Nephron (organoid): ENCODE results near the gene PDGFA.
A peak's percentile ranks its signal among the peaks of the same experiment; 100 is the strongest.
"Not testable (repeated sequence)": the region's sequence is repeated elsewhere in the genome, so short reads cannot be mapped to it uniquely, and the experiment has no call there.

Experiments used
- H3K27ac Mint-ChIP-seq, 3 experiments: 2 replicates each; pipeline ENCODE4 v1.8.0; 2020; ENCODE audit warnings: mixed read lengths in 3 of 3, mild to moderate bottlenecking in 2 of 3, moderate library complexity in 1 of 3
- H3K27me3 Mint-ChIP-seq: 2 replicates; pipeline ENCODE4 v1.8.0; 2021; ENCODE audit warnings: low read depth, mild to moderate bottlenecking, moderate library complexity, mixed read lengths
- H3K36me3 Mint-ChIP-seq: 2 replicates; pipeline ENCODE4 v1.8.0; 2020; ENCODE audit warnings: low read depth, mixed read lengths
- H3K4me1 Mint-ChIP-seq: 2 replicates; pipeline ENCODE4 v1.8.0; 2020; ENCODE audit warnings: mixed read lengths
- H3K4me3 Mint-ChIP-seq, 3 experiments: 2 replicates each; pipeline ENCODE4 v1.8.0; 2020; ENCODE audit warnings: mild to moderate bottlenecking in 3 of 3, mixed read lengths in 3 of 3, moderate library complexity in 2 of 3
- H3K9me3 Mint-ChIP-seq: 2 replicates; pipeline ENCODE4 v1.8.0; 2020; ENCODE audit warnings: mixed read lengths
- TF ChIP-seq, protein P1 (sequence below), 3 experiments: fragments of 200-600 bp; sonication (generic); IDR thresholded peaks; one replicate each; pipeline ENCODE4 v1.5.0; 2021; ENCODE audit warnings: antibody characterized with exemption in 3 of 3; ENCODE audit not compliant: unreplicated experiment in 3 of 3

The PDGFA gene

GRCh38 chr7:553636-554111 is 34.0 kb upstream of the PDGFA start:
- Mint-ChIP-seq H3K4me1 (no peaks in the 10 kb centered on the region), H3K9me3 (no peaks in the 10 kb centered on the region), H3K4me3 (peak overlapping the region in 1 of 3 experiments; percentile 28), H3K27ac (peak overlapping the region; percentile 63 to 92 (median 86)), H3K27me3 (peaks cover 3% of the 10 kb centered on the region), H3K36me3 (peaks cover 3% of the 10 kb centered on the region)
- TF ChIP-seq, protein P1, sequence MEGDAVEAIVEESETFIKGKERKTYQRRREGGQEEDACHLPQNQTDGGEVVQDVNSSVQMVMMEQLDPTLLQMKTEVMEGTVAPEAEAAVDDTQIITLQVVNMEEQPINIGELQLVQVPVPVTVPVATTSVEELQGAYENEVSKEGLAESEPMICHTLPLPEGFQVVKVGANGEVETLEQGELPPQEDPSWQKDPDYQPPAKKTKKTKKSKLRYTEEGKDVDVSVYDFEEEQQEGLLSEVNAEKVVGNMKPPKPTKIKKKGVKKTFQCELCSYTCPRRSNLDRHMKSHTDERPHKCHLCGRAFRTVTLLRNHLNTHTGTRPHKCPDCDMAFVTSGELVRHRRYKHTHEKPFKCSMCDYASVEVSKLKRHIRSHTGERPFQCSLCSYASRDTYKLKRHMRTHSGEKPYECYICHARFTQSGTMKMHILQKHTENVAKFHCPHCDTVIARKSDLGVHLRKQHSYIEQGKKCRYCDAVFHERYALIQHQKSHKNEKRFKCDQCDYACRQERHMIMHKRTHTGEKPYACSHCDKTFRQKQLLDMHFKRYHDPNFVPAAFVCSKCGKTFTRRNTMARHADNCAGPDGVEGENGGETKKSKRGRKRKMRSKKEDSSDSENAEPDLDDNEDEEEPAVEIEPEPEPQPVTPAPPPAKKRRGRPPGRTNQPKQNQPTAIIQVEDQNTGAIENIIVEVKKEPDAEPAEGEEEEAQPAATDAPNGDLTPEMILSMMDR (IDR thresholded peaks at IDR 0.05; ENCODE audit: unreplicated experiment in 3 of 3) = no peak

GRCh38 chr7:552868-553635 is 33.4 kb upstream of the PDGFA start:
- Mint-ChIP-seq H3K4me3 (peak overlapping the region in 1 of 3 experiments; percentile 70), H3K4me1 (no peaks in the 10 kb centered on the region), H3K36me3 (peaks cover 7% of the 10 kb centered on the region), H3K27me3 (peaks cover 3% of the 10 kb centered on the region), H3K9me3 (no peaks in the 10 kb centered on the region), H3K27ac (peak overlapping the region; percentile 63 to 92 (median 86))
- TF ChIP-seq, protein P1 (IDR thresholded peaks at IDR 0.05; ENCODE audit: unreplicated experiment in 3 of 3) = no peak

DNA sequence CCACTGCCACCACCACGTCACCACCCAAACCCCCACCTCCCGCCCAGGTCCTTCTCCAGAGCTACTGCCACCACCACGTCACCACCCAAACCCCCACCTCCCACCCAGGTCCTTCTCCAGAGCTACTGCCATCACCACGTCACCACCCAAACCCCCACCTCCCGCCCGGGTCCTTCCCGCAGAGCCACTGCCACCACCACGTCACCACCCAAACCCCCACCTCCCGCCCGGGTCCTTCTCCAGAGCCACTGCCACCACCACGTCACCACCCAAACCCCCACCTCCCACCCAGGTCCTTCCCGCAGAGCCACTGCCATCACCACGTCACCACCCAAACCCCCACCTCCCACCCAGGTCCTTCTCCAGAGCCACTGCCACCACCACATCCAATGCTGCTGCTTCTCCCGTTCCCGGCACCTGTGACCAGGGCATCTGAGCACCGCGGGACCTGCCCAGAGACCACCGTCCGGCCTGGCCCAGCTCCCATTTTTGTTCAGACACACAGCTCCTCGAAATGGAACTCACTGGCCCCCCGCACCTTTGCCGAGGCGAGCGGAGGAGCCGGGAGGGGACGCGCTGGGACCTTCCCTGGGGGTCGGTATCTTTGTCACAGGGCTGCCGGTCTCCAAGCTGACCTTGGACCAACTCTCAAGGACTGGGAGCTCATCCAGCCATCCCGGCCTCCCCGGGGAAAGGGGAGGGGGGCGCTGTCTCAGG is 32.7 kb upstream of the PDGFA start:
- Mint-ChIP-seq H3K27ac (peak overlapping the region in 2 of 3 experiments; percentile 15 to 92), H3K4me3 (peak overlapping the region in 1 of 3 experiments; percentile 70)
- not testable (repeated sequence) for H3K4me1 Mint-ChIP-seq

GRCh38 chr7:551615-551970 is 31.9 kb upstream of the PDGFA start:
- H3K4me3 Mint-ChIP-seq, H3K4me1 Mint-ChIP-seq, H3K27me3 Mint-ChIP-seq, H3K9me3 Mint-ChIP-seq, H3K27ac Mint-ChIP-seq, H3K36me3 Mint-ChIP-seq: not testable (repeated sequence)

More for the DNA sequence above, 32.7 kb upstream of the PDGFA start:
- H3K36me3 Mint-ChIP-seq, H3K9me3 Mint-ChIP-seq, H3K27me3 Mint-ChIP-seq: not testable (repeated sequence)

DNA sequence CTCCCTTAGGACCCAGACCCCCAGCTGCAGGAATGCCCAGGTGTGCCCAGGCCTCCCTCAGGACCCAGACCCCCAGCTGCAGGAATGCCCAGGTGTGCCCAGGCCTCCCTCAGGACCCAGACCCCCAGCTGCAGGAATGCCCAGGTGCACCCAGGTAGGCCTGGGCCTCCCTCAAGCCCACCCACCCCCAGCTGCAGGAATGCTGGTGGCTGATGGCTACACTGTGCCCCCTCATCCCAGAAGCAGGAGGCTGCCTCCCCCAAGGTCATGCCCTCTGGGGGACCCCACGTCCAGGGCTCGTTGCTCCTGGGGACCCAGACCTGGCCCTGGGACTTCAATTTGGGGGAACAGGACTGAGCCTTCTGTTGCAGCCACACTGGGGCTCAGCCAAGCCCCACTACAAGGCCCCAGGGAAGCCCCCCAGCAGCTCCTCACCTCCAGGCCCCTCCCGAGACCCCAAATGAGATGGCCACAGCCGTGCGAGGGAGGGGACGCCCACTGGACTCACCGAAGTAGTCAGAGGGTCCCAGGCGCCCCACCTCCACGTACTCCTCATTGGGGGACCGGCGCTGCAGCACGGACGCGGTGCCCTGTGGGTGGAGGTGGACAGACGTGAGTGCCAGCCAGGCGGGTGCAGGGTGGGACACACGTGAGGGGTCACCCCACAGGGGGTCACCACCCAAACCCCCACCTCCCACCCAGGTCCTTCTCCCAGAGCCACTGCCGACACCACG is 31.4 kb upstream of the PDGFA start:
- Mint-ChIP-seq H3K27me3 (peaks cover 3% of the 10 kb centered on the region), H3K4me3 (no peak overlapping the region), H3K4me1 (no peaks in the 10 kb centered on the region), H3K27ac (no peak overlapping the region), H3K36me3 (peaks cover 7% of the 10 kb centered on the region), H3K9me3 (no peaks in the 10 kb centered on the region)
- TF ChIP-seq, protein P1 (IDR thresholded peaks at IDR 0.05; ENCODE audit: unreplicated experiment in 3 of 3) = no peak

GRCh38 chr7:549891-550625 is 30.4 kb upstream of the PDGFA start:
- H3K27me3 Mint-ChIP-seq = no peaks in the 10 kb centered on the region
- H3K27ac Mint-ChIP-seq = no peak overlapping the region
- H3K9me3 Mint-ChIP-seq = peaks cover 3% of the 10 kb centered on the region
- no peak overlapping the region for H3K4me3 Mint-ChIP-seq
- peaks cover 10% of the 10 kb centered on the region for H3K36me3 Mint-ChIP-seq
- H3K4me1 Mint-ChIP-seq = no peaks in the 10 kb centered on the region
- TF ChIP-seq, protein P1 (IDR thresholded peaks at IDR 0.05; ENCODE audit: unreplicated experiment in 3 of 3) = no peak
